C4-2B (cell line): ENCODE measurements around the gene MAGEA11.
"Not testable (repeated sequence)": the region's sequence is repeated elsewhere in the genome, so short reads cannot be mapped to it uniquely, and the experiment has no call there.

Experiments
- H3K27ac ChIP-seq: fragments of 450-650 bp; 2 replicates; pipeline ENCODE4 v1.5.1; 2017
- CTCF ChIP-seq: fragments of 450-650 bp; conservative IDR thresholded peaks from 2 replicates; pipeline ENCODE4 v1.5.1; 2017; ENCODE audit warnings: mild to moderate bottlenecking
- ZFX ChIP-seq: fragments of 450-650 bp; IDR thresholded peaks from 2 replicates; pipeline ENCODE4 v1.6.1; 2017

MAGEA11 gene

DNA sequence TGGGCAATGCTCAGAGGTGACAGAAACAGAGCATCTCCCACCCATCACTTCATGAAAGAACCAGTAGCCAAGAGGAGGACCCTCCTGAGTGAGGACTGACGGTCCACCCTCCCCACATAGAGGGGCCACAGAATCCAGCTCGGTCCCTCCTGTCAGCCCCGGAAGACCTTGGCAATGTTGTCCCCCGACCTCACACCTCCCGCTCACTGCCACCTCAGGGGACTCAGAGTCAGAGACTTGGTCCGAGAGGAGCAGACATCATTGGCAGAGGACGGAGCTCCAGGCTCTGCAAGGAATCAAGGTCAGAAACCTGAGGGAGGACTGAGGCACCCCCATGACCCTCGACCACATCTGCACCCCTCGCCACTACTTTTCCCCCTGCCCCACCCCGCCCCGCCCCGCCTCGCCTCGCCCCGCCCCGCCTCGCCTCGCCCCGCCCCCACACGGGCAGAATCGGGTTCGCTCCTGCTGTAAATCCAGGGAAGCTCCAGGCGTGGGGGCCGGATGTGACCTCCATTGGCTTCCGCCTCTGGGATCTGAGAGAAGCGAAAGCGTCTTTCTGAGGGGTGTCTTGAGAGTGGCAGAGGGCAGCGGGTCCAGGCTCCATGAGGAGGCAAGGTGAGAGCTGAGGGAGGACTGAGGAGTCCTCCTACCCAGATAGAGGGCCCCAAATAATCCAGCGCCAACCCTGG is at the start of gene MAGEA11:
Gene MAGEA11 (plus strand): TSS at position 516 of the 692 bp plus-strand sequence. CDS start 1,100 bp downstream, outside the sequence.
- no peak within 1 kb of the TSS for H3K27ac ChIP-seq
- TF ChIP-seq ZFX (no peak), CTCF (no peak)

DNA sequence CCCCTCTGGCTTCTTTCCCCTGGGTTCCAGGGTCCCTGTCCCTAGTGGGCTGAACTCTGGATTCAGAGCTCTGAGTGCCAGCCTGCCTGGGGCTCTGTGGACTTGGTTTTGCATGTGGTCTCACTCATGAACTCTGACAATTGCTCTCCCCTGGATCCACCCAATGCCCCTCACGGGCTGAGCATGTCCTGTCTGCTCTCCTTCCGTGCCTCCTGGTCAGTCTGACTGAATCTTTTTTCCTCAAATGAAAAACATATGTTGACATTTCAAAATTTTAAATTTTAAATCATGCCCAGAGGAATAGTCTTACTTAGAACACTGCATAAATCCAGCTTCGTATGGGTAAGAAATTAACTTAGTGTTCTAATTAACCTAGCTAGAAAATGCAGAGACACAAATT is 36.8 kb upstream of the MAGEA11 start:
- not testable (repeated sequence) for H3K27ac ChIP-seq

DNA sequence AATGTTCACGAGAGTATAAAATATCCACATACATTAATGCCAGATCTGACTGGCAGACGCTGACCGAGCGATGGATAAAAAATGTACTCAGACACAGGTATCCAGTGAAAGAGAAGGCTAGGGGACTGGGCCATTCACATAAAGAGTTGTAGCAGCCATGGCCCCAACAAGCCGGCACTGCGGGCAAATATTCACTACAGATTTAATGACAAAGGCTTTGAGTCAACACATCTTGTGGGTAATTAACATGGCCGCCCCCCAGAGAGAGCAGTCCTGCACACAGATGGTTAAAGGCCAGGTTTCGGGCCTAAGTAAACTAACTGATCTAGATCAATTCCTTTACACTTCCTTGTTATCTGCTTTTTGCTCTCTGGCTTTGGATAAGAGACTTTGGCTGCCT is 36.3 kb upstream of the MAGEA11 start:
- not testable (repeated sequence) for H3K27ac ChIP-seq

- H3K27ac ChIP-seq, result not testable (repeated sequence)
Observed at GRCh38 chrX:149679164-149679678, 32.6 kb upstream of the MAGEA11 start.

DNA sequence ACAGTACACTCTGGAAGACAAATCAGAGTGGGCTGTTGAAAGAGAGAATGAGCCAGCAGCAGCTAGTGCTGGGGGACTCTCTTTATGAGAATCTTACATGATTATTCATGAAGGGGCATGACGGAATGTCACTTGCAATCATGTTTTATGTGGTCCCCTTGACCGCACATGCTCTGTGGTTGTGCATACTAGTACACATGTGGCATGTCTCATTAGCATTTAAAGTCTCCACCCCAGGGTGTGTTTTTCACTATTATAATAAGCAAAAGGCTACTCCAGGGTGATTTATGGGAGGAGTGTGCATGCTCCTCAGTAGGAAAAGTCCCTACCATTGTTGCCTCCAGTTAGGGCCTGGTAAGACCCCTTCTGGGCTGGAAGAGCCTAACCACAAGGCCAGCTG is 30.7 kb upstream of the MAGEA11 start:
- no peak for TF ChIP-seq CTCF
- TF ChIP-seq ZFX, result no peak
- H3K27ac ChIP-seq, result no peak overlapping the region

DNA sequence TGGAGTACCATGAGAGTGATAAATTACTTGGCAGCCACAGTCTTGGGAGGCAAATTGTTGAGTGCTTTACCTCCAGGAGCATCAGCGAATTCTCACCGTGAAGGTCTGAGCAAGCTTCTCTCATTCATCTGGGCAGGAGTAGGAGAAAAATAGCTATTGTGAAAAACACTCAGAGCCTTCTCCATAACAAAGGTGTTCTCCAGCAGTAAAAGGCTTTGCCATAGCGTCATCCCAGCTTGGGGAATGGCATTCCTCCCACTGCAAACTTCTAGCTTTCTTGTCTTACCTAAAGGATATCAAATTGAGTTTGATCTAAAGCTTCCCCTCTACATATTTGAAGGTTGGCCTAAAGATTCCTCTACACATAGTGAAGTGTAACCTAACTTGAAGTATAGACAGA is 29.8 kb upstream of the MAGEA11 start:
- no peak for TF ChIP-seq CTCF
- no peak for TF ChIP-seq ZFX
- H3K27ac ChIP-seq, result no peak overlapping the region

DNA sequence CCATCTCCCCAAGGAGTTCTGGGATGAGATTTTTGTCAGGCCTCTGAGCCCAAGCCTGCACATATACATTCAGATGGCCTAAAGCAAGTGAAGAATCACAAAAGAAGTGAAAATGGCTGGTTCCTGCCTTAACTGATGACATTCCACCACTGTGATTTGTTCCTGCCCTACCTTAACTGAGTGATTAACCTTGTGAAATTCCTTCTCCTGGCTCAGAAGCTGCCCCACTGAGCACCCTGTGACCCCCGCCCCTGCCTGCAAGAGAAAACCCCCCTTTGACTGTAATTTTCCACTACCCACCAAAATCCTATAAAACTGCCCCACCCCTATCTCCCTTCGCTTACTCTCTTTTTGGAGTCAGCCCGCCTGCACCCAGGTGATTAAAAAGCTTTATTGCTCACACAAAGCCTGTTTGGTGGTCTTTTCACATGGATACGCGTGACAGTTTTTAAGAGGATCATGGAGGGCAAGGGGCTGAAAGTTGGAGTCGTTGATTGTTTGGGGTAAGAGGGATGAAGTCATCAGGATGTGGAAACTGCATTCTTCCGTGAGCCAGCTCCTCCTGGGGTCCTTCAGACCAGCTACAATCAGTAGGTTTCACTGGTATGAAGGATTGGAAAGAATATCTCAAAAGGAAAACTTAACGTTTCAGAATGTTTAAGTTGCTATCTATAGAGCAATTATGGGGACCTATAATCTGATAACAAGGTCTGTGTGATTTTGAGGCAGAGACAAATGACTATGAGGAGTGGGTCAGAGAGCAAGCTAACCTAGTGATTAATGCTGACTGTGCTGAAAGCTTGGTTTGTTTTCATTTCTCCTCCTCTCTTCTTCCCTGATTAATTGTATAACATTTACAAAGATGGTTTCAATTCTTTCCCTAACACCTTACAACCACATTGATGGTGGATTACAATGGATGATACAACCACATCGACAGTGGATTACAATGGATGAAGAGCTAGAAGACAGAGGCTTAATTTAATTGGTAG is 28.6 kb upstream of the MAGEA11 start:
- no peak overlapping the region for H3K27ac ChIP-seq
- no peak for TF ChIP-seq CTCF
- TF ChIP-seq ZFX, result no peak

GRCh38 chrX:149683966-149684730 is 27.7 kb upstream of the MAGEA11 start:
- no peak overlapping the region for H3K27ac ChIP-seq
- TF ChIP-seq ZFX (no peak), CTCF (no peak)
